HCT116 (cell line): ENCODE data around the gene DYNLT2B.

Experiments
- CTCF ChIP-seq, 3 experiments: fragments of 200-600 bp in 1 of 3; sonication (generic) in 1 of 3; IDR thresholded peaks in 2 of 3; conservative IDR thresholded peaks in 1 of 3; 2 replicates each; pipeline ENCODE4 v1.5.1; 2012 to 2017; ENCODE audit warnings: low read depth in 2 of 3, low read length in 2 of 3, antibody characterized with exemption in 1 of 3, borderline replicate concordance in 1 of 3, control low read depth in 1 of 3, mild to moderate bottlenecking in 1 of 3, mixed read lengths in 1 of 3, mixed run types in 1 of 3, moderate library complexity in 1 of 3; ENCODE audit not compliant: insufficient read depth in 1 of 3
- EZH2 ChIP-seq: fragments of 200-600 bp; sonication (generic); IDR thresholded peaks from 2 replicates; pipeline ENCODE4 v1.6.1; 2017; ENCODE audit warnings: antibody characterized with exemption, mixed run types
- MAX ChIP-seq: IDR thresholded peaks from 2 replicates; pipeline ENCODE4 v1.6.1; 2012
- POLR2A ChIP-seq: IDR thresholded peaks from 2 replicates; pipeline ENCODE4 v1.7.0; 2011; ENCODE audit warnings: borderline replicate concordance; ENCODE audit not compliant: insufficient read depth, insufficient read length; ENCODE audit errors: extremely low read depth
- SIN3A ChIP-seq: IDR thresholded peaks from 2 replicates; pipeline ENCODE4 v1.6.1; 2012; ENCODE audit warnings: low read depth
- ZFX ChIP-seq: fragments of 450-650 bp; IDR thresholded peaks from 2 replicates; pipeline ENCODE4 v1.6.1; 2017

GRCh38 chr3:196365736-196366135 is 47.7 kb upstream of the DYNLT2B start:
- TF ChIP-seq CTCF (IDR thresholded peaks at IDR 0.05 in 2 of 3, conservative IDR thresholded peaks at IDR 0.05 in 1 of 3; ENCODE audit: borderline replicate concordance in 1 of 3, insufficient read depth in 1 of 3, low read depth in 2 of 3, low read length in 2 of 3) (no peak), MAX (no peak), POLR2A (no peak), EZH2 (no peak), ZFX (no peak), SIN3A (no peak)
